Activated naive CD8-positive, alpha-beta T cell treated with anti-CD3 and anti-CD28 coated beads, Interleukin-2, amount 50 U/mL, for 16 hours (primary cell): ENCODE results near the gene TIAM2.

Experiments used
- DNase-seq: peaks from one replicate; pipeline ENCODE4 v3.0.0-alpha.2; 2020; ENCODE audit warnings: low read depth, low spot score

The TIAM2 gene

DNA sequence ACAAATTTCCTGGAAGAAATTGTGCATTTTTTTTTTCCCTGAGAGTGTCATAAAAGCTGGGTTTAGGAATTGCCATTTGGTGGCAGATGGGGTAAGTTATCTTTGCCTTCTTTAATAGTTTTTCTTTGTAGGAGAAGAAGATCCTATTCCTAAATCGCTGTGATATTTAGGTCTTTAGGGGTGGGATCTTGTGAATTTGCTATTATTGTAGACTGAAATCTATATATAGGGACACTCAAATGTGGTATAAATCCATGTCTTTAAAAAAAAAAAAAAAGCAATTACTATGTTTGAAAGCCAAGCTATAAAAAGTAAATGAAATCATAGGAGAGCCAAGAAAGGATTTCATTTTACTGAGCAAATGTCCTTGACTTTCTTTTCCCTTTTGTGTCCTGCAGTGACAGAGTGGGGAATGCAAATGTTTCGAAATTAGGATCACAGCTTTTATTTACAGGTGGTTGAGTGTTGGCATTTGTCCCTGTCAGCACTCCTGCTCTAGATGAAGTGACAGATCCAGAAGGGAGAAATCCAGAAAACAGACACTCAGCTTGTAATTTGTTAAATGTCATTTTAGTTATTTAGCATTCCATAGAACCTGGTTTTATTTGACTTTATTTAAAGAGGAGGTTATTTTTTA is 29.4 kb downstream of the TIAM2 start:
- DNase-seq: no peak

DNA sequence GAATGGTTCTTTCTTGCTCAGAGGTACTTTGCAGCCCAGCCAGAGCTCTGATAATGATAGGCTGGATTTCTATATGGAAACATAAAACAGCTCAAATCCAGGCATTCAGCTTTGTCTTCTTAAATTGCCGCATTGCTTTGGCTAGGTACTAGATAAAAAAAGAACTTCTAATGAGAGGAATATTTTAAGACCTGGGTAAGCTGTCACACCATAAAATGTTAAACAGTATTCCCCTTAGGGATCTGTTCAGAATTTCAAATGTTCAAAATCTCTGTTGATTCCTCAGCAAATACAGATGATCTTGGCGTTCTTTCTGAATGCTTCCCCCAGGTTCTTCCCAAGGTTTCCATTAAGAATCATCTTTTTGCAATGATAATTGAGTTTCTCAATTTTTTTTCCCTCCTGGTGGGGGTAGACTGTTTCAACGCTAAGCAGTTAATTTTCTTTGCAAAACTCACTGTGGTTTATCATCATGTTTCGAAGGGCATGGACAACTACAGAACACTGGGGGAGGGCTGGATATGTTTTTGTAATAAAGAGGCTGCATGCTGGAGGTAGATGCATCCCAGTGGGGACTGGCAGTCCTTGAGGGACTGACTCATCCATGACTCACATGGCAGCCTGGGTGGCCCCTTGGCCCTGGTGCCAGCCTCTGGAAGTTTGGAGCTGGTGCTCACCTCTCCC is 31.0 kb downstream of the TIAM2 start:
- no peak for DNase-seq

- DNase-seq: no peak
Observed at GRCh38 chr6:155026706-155027045, 31.6 kb downstream of the TIAM2 start.

GRCh38 chr6:155030148-155030720 is 35.1 kb downstream of the TIAM2 start:
- no peak for DNase-seq

DNA sequence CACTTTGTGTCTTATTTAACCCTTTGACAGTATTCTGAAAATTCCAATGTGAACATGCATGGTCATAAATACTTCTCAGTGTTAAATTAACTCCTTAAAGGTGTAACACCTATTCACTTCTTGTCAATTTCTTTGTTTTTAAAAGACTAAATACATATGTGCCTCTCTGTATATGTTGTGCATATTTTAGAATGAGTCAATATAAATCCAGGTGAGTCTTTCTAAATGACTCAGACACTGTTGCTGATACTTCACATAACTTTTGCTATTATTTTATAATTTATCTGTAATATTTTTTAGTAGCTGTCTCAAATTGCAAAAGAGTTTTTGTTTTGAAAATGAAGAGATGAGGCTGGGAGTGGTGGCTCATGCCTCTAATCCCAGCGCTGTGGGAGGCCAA is 36.0 kb downstream of the TIAM2 start:
- DNase-seq: no peak

DNA sequence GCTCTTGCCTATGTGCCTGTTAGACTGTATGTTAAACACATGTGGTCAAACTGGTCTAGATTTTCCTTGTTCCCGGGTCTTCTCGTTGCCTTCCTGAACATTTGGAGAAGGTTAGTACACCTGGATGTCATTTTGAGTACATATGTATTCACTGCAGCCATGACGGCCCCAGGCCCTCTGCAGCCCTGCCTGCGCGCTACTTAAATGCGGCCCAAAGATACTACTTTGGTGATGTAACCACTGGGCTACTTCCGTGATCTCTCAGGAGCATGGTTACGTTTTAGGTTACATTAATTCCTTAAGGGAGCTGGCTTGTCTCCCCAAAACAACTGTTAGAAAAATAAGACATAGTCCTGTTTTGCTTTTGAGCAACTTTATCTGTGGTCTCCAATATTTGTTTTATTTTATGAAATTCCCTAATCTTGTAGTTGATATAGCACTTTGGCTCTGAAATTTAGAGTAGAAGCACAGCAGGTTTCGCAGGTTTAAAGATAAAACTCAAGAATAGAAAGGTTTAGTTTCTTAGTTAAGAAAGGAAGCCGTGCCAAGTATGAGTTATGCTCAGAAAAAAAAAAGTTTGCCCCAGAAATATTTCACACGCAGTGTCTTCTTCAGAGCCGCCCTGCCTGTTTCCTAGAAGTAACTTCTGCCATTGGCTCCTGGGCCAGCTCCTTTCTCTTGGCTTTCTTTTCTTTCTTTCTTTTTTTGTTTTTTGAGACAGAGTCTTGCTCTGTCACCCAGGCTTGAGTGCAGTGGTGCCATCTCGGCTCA is 38.1 kb downstream of the TIAM2 start:
- no peak for DNase-seq

DNA sequence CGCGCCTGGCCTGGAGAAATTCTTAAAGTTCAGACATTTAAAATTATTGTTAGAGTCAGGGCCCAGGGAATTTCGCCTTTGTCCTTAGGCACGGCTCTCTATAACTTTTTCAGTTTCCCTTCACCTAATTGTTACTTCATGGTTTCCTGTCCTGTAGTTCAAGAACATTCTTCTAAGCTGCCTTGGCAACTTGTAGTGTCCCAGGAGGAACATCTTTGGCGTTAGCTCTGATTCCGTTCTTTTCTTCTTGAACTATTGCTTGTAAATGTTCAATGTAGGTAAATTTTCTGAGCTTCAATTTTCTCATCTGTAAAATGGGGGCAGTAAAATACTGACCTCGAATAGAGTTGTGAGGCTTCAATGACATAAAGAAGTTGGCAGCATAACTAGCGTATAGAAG is 41.8 kb downstream of the TIAM2 start:
- no peak for DNase-seq

GRCh38 chr6:155038104-155038503 is 43.0 kb downstream of the TIAM2 start:
- no peak for DNase-seq

DNA sequence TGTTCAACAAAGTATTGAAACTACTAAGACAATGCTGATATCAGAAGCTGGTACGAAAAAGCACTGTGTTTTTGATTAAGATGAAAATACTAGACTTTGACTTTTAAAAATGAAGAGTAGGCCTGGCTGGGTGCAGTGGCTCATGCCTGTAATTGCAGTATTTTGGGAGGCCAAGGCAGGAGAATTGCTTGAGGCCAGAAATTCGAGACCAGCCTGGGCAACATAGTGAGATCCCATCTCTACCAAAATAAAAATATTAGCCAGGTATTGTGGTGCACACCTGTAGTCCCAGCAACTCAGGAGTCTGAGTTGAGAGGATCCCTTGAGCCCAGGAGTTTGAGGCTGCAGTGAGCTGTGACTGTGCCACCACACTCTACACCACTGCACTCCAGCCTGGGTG is 43.4 kb downstream of the TIAM2 start:
- DNase-seq: no peak

GRCh38 chr6:155039618-155040017 is 44.5 kb downstream of the TIAM2 start:
- DNase-seq: no peak

DNA sequence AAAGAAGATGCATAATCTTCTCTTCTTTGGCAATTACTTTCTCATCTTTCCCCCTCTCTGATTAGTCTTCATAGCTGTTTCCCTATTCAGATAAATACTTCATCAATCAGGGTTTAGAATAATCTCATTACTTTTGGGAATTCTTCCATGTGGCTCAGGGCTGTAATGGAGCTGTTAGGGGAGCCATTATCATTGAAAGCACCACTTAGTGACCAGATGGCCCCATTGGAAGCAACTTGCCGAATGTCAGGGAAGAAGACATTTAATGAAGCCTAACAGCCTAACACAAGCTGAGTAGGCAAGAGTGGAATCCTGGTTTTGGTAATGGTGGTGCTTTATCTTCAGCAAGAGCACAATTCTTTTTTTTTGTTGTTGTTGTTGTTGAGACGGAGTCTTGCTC is 45.0 kb downstream of the TIAM2 start:
- DNase-seq: no peak

DNA sequence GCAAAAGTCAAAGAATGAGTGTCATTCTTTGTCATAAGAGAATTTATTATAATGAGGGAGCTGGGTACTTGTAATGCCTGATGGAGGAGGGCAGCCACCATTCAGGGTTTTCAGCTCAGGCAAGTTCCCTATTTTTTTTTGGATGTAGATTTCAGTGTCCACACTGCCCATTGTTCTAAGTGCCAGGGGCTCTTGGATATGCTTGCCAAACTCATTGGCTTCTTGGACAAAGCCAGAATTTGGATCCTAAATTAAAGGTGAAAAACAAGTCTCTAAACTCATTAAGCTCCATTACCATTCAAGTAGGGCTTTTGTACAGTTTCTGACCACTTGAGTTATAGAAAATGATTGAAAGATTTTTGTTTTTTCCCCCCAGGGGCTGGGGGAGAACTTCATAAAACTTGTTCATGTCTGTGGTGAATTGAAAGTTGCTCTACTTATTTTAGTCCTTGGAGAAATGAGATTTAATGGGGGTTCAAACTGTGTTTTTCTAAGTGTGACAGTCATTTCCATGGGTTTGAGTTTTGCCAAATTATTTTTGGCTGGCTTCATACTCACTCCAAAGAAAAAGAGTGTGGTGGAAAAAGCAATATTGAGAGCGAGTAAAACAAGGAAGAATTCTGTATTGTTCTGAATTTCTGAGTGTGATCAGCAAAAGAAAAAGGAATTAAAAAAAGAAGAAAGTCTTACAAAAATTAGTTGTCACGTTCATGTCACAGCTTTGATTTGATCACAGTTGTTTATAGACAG is 46.0 kb downstream of the TIAM2 start:
- DNase-seq: no peak

- no peak for DNase-seq
Observed at GRCh38 chr6:155041741-155042279, 46.7 kb downstream of the TIAM2 start.

DNA sequence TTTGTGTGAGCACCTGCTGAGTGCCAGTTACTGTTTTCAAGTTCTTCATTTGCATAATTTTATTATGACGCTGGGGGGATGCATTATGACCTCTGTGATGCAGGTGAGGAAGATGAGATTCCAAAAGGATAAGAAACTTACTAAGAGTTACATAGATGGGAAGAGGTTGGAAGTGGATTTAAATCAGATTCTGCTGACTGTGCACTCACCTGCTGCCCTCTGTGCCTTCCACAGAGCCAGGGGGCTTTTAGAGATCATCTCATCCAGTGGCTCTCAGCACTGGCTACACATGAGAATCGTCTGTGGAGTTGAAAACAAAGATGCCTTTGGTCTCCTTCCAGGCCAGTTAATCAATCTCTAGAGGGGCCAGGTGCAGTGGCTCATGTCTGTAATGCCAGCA is 47.9 kb downstream of the TIAM2 start:
- DNase-seq: no peak

GRCh38 chr6:155045561-155046404 is 50.7 kb downstream of the TIAM2 start:
- DNase-seq: no peak

DNA sequence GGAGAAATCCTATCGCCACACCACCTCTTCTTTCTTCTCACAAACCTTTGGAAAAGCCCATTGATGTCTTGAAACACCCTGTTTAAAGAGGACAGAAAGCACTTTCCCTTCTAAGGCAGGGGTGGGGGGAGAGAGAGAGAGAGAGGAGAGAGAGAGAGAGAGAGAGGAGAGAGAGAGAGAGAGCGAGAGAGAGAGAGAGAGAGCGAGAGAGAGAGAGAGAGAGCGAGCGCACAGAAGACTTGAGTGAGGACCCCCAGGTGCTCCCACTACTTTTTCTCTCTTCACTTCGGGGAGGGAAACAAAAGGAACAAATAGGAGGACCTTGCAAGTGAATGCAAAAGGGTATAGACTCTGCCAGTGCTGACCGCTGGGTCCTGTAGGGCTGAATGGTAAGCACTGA is 52.4 kb downstream of the TIAM2 start:
- DNase-seq: no peak

- DNase-seq: no peak
Observed at GRCh38 chr6:155050311-155050710, 55.2 kb downstream of the TIAM2 start.

GRCh38 chr6:155054491-155055250 is 59.6 kb downstream of the TIAM2 start:
- DNase-seq: no peak

DNA sequence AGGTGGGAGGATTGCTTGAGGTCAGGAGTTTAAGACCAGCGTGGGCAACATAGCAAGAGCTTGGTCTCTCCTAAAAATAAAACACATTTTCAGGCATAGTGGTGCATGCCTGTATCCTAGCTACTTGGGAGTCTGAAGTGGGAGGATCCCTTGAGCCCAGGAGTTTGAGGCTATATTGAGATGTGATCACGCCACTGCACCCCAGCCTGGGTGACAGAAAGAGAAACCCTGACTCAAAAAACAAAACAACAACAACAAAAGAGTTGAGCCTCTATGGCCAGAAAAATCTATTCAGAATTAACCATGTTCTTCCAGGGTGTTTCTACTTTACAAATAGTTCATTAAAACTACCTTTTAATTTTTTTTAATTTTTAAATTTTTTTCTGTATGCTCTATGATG is 60.6 kb downstream of the TIAM2 start:
- no peak for DNase-seq

DNA sequence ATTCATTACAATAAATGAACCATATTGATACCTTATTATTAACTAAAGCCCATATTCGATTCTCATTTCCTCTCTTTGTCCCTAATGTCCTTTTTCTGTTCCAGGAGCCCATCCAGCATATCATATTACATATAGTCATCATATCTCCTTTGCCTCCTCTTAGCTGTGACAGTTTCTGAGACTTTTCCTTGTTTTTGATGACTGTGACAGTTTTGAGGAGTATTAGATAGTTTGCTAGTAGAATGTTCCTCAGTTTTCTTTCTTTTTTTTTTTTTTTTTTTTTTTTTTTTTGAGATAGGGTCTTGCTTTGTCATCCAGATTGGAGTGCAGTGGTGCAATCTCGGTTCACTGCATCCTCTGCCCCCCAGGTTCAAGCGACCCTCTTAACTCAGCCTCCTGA is 61.6 kb downstream of the TIAM2 start:
- no peak for DNase-seq
